Measurements from ENCODE around the gene CHAC1.

GRCh38 chr15:40911693-40912092, 41.6 kb upstream of the CHAC1 start:
- no peak for TF ChIP-seq CTCF (IDR thresholded peaks at IDR 0.05)
- TF ChIP-seq POLR2A (IDR thresholded peaks at IDR 0.05): no peak

Measured in right lobe of liver (tissue), 4 donors.